IPS-NIHi7 (cell line): ENCODE measurements around the gene TM2D3.

Experiments
- DNase-seq: peaks from one replicate; pipeline ENCODE4 v3.0.0; 2012; ENCODE audit warnings: mixed read lengths; ENCODE audit errors: extremely low spot score

The TM2D3 gene

GRCh38 chr15:101604124-101604874, 47.9 kb downstream of the TM2D3 start:
- no peak for DNase-seq

GRCh38 chr15:101602801-101603200, 49.4 kb downstream of the TM2D3 start:
- no peak for DNase-seq

- no peak for DNase-seq
Observed at GRCh38 chr15:101600035-101600434, 52.1 kb downstream of the TM2D3 start.

- DNase-seq = no peak
Observed at GRCh38 chr15:101599091-101599490, 53.1 kb downstream of the TM2D3 start.

- DNase-seq = no peak
Observed at GRCh38 chr15:101597360-101597928, 54.7 kb downstream of the TM2D3 start.

- no peak for DNase-seq
Observed at GRCh38 chr15:101596633-101597032, 55.5 kb downstream of the TM2D3 start.
